WTC11 (cell line): Measurements from ENCODE around the gene RAD23A.

Source experiments
- CTCF ChIP-seq: fragments of 200-600 bp; IDR thresholded peaks from 2 replicates; pipeline ENCODE4 v1.8.0; 2022; ENCODE audit warnings: antibody characterized with exemption
- E2F1 ChIP-seq: sonication (generic); formaldehyde crosslinking; IDR thresholded peaks from 2 replicates; pipeline ENCODE4 v1.8.0; 2022; ENCODE audit warnings: mild to moderate bottlenecking, missing genetic modification reagents
- MAX ChIP-seq: sonication (generic); formaldehyde crosslinking; IDR thresholded peaks from 2 replicates; pipeline ENCODE4 v1.8.0; 2022; ENCODE audit warnings: mild to moderate bottlenecking, missing genetic modification reagents
- NFATC4 ChIP-seq: fragments of 250-450 bp; sonication (Bioruptor Pico); IDR thresholded peaks from 2 replicates; pipeline ENCODE4 v1.9.0; 2021; ENCODE audit warnings: mild to moderate bottlenecking
- STAT6 ChIP-seq: sonication (generic); formaldehyde crosslinking; conservative IDR thresholded peaks from 2 replicates; pipeline ENCODE4 v1.8.1; 2023; ENCODE audit warnings: mild to moderate bottlenecking, low read depth, missing genetic modification reagents, moderate library complexity
- USF1 ChIP-seq: sonication (generic); formaldehyde crosslinking; IDR thresholded peaks from 2 replicates; pipeline ENCODE4 v1.8.0; 2022; ENCODE audit warnings: mild to moderate bottlenecking, missing genetic modification reagents
- ZNF416 ChIP-seq: fragments of 250-450 bp; sonication (Bioruptor Pico); IDR thresholded peaks from 2 replicates; pipeline ENCODE4 v1.9.0; 2021; ENCODE audit warnings: mild to moderate bottlenecking, inconsistent platforms

GRCh38 chr19:12937093-12937926 lies 8.4 kb upstream of the RAD23A start:
- TF ChIP-seq CTCF (no peak), MAX (CRISPR knock-in tag) (no peak; the same call in 1 of the 2 replicates), USF1 (CRISPR knock-in tag) (peak; percentile 91), E2F1 (CRISPR knock-in tag) (no peak), ZNF416 (CRISPR knock-in tag) (no peak), NFATC4 (CRISPR knock-in tag) (no peak), STAT6 (CRISPR knock-in tag) (no peak)
